GM19463 (cell line): ENCODE results near the gene MRTO4.
"Not testable (repeated sequence)": the region's sequence is repeated elsewhere in the genome, so short reads cannot be mapped to it uniquely, and the experiment has no call there.

Source experiments
- ATAC-seq: cut with Tn5 transposase; IDR thresholded peaks from one replicate; pipeline ENCODE4 v1.9.1; 2021; ENCODE audit warnings: mild to moderate bottlenecking, moderate library complexity; ENCODE audit not compliant: unreplicated experiment

MRTO4 gene

DNA sequence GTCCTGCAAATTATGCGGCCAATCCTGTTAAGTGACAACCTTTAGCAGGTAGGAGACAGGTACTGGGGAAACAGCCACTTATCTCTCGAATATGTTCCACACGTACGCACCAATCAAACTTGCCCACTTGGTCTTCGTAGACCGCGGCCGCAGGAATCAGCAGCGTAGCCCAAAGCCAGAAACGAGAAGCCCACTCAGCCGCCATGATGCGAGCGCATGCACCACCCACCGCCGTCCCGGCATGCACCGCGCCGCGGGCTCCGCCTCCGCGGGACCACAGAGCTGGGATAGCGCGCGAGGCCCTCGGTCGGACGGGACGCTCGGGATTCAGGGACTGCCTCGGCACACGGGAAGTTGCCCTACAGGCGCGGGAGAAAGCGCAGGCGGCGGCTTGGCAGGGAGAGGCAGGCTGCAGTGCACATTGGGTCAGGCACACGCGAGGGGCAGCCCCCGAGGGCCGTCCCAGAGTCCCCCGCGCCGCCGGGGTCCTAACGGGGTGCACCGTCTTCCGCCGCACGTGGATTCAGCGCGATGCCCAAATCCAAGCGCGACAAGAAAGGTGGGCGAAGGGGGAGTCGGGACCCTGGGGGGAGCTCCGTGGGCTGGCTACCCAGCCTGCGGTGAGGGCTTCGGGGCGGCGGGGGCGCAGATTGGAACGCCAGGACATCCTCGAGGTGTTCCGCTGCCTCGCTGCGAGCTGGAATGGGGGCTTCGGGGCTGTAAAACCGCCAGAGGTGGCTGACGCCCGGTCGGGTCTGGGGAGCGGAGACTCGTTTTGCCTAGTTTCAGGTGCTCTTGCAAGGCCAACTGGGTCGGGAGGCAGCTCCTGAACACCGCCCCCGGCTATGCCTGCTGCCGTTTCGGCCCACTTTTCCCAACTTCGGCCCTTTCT, at the start of gene MRTO4, which contains the start of gene EMC1:
Gene MRTO4, plus strand, starts transcription at position 501 of the 892 bp plus-strand sequence. Its CDS starts 31 bp downstream, at position 532.
Gene EMC1, minus strand, starts transcription at position 220 of the 892 bp plus-strand sequence. Its CDS starts 15 bp downstream, at position 205.
- ATAC-seq = peak; percentile 90

- no peak for ATAC-seq
Observed at GRCh38 chr1:19202396-19202795, 49.2 kb upstream of the MRTO4 start.

DNA sequence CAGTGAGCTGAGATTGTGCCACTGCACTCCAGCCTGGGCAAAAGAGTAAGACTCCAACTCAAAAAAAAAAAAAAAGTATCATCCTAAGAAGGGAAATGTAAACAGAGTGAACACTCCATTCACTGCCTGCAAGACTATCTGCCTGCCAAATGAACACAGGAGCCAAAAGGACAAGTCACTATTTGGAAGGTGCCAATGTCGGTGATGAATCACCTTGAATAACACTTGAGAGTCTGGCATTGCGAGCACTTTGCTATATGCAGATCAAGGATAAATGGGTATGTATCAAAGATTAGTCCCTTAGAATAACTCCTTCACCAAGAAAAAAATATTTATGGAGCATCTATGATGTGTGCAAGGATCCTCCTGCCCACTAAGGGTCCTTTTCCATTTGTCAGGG, 48.2 kb upstream of the MRTO4 start:
- no peak for ATAC-seq

GRCh38 chr1:19204446-19205266, 46.9 kb upstream of the MRTO4 start:
- no peak for ATAC-seq

DNA sequence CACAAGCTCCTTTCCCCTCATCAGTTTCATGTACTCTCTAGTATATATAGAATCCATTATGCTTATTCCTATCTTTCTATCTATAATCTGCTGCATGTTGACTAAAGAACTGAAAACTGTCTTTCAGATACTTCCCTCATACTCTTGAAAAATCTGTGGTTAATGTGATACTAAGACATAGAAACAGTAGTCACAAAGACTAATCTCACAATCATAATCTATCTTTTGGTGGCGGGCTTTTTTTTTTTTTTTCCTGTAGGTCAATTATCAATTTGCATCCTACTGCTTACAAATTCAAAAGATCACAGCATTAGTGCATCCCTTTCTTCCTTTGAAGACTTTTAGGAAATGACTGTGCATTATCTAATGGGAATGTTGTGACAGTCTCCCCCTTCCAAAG, 46.2 kb upstream of the MRTO4 start:
- no peak for ATAC-seq

- ATAC-seq = no peak
Observed at GRCh38 chr1:19205845-19206244, 45.8 kb upstream of the MRTO4 start.

DNA sequence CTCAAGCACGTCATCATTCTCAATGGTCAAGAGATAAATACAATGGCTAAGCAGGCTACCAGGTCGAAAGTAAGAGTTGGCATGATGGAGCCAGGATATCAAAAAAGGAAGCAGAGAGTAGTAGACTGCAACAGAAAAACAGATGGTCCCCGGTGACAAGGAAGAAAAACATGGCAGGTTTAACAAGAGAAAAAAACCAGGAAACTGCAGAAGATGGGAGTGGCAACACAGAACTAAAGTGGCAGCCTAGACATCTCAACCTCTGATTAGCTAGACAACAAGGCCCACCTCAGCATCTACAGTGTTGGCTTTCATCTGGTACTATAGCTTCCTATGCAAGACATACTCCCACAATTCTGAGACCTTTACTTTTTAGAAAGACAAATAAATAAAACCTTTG, 44.7 kb upstream of the MRTO4 start:
- no peak for ATAC-seq

DNA sequence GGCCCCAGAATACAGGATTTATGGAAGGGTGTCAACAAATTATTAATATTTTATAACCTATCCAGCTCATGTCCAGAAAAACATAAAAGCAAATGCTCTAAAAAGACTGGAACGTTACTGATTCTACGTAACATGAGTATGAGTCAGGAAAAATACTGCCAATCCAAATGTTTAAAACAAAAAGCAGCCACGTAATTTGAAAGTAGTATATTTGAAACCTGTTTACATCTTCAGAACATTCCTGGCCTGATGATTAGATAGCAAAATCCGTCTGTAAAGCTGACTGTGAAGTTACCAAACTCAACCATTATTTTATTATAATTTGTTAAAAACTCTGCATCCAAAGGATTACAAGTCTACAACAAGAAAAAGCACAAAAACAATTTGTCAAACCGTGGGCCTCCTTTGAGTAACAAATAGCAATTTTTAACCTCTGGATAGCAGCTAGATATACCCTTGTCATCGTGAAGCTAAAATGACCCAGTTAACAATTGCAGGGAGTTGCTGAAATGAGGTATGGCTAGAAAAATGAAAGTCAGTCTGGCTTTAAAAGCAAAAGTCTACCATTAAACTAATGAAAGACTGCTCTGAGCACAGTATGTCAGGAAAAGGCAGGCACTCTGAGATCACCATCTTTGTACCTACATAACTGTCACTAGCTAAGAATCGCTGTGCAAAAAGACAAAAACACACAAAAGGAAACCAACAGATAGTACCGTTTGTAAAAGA, 42.7 kb upstream of the MRTO4 start:
- ATAC-seq = no peak

GRCh38 chr1:19209439-19209989, 42.1 kb upstream of the MRTO4 start:
- peak; percentile 40 for ATAC-seq

- peak; percentile 85 for ATAC-seq
Observed at GRCh38 chr1:19209990-19210771, 41.4 kb upstream of the MRTO4 start, which contains the start of gene UBR4. UBR4 (minus strand) TSS chr1:19210266; CDS start chr1:19210248, 18 bp downstream.

DNA sequence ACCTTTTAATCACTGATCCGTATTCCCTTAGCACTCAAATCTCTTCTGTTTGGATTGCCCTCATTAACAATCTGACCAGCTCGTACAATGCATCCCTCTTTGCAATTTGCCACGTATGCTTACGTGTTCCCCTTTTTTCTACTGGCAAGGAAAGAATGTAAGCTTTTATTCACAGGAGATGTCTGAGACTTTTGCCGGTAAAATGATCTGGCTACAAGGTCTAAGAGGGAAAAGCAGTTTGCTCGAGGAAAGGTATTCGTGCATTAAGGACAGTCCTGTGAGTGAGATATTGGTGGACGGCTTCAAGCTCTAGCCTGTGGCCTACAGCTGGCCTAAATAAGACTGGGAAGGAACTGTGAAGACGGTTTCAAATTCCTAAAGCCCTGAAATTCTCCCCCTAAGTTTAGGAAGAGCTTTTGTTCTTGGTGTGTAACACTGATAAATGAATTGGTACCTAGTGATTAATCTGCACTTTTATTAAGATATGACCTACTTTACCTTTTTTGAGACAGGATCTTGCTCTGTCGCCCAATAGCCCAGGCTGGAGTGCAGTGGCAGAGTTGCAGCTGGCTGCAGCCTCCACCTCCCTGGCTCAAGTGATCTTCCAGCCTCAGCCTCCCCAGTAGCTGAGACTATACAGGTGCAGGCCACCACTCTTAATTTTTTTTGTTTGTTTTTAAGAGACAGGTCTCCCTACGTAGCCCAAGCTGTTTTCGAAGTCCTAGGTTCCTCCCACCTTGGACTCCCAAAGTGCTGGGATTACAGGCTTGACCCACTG, 40.6 kb upstream of the MRTO4 start:
- no peak for ATAC-seq

DNA sequence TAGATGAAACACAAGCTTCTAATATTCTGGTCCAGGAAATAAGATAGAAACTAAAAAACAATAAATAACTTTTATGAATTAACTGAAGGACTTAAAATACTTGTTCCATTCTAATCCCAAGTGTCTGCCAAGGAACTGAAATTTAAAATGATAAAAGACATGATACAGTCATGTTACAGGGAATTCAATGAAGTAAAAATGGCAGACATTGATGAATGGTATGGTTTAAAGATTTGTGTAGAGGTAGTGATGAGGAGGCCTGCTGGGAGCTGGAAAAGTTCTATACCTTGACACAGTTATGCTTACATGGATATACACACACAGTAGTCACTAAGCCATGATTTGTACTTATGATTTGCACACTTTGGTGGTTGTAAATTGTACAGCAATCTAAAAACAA, 39.4 kb upstream of the MRTO4 start:
- ATAC-seq = no peak

GRCh38 chr1:19213580-19213979, 38.0 kb upstream of the MRTO4 start:
- no peak for ATAC-seq

GRCh38 chr1:19216585-19216984, 35.0 kb upstream of the MRTO4 start:
- not testable (repeated sequence) for ATAC-seq

GRCh38 chr1:19219451-19219850, 32.2 kb upstream of the MRTO4 start:
- ATAC-seq = no peak

- ATAC-seq = no peak
Observed at GRCh38 chr1:19220080-19220846, 31.3 kb upstream of the MRTO4 start.

DNA sequence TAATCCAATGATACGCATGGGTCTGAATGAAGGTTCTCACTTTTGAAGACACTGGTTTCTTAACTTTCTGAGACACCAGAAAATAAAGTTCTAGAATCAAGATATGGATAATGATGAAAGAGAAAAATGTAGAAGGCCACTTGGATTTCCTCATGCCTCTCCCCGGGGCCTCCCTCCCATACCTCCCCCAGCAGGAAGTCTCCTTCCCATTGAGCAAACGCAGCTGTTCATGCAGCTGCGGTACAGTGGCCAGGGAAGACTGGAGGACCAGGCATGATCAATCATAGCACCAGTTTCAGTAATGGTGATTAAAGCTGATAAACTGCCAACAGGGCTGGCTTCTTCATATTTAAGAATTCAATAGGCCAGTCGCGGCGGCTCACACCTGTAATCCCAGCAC, 30.6 kb upstream of the MRTO4 start:
- no peak for ATAC-seq

- no peak for ATAC-seq
Observed at GRCh38 chr1:19222573-19222972, 29.0 kb upstream of the MRTO4 start.
